AG04450 (cell line): ENCODE data around the gene FHIT. TPM values are rescaled to one million over a fixed set of nuclear protein-coding genes. Genes with fewer than 3 reads are reported as not detected.

ENCODE experiments used
- CTCF ChIA-PET: fragments of 300-600, 350-600 bp; formaldehyde crosslinking; extraction: SDS; loops from one replicate; lab custom pipeline; 2022; ENCODE audit warnings: antibody characterized with exemption, inconsistent platforms; lab: Charles Lee
- POLR2A ChIA-PET: fragments of 350-600 bp; formaldehyde crosslinking; extraction: SDS; loops from one replicate; lab custom pipeline; 2021; ENCODE audit warnings: antibody characterized with exemption, inconsistent platforms; lab: Yijun Ruan, JAX
- DNase-seq: peaks from one replicate; pipeline ENCODE4 v3.0.0-alpha.2; 2011; ENCODE audit warnings: low read depth, low spot score
- H3K27ac ChIP-seq: one replicate; pipeline ENCODE4 v1.5.1; 2012; ENCODE audit warnings: low read depth, low read length, control low read depth
- H3K27me3 ChIP-seq: one replicate; pipeline ENCODE4 v1.6.0; 2012; ENCODE audit warnings: low read length; ENCODE audit not compliant: control insufficient read depth, insufficient read depth
- H3K4me3 ChIP-seq: 2 replicates; pipeline ENCODE4 v1.5.1; 2011; ENCODE audit warnings: mild to moderate bottlenecking, low read depth, low read length, control low read depth
- H3K9me3 ChIP-seq: 2 replicates; pipeline ENCODE4 v1.5.1; 2012; ENCODE audit warnings: low read length; ENCODE audit not compliant: control insufficient read depth, insufficient read depth
- polyA plus RNA-seq: library from polyadenylated mRNA; depleted of rRNA; stranded (reverse); fragments of >200 nt; gene quantifications from 2 replicates; pipeline ENCODE4 v1.2.3, GENCODE V29; 2011
- TF ChIP-seq, protein P1 (sequence below): IDR thresholded peaks from 2 replicates; pipeline ENCODE4 v1.5.1; 2011; ENCODE audit warnings: low read depth, low read length, control low read depth, inconsistent platforms

Gene FHIT
- polyA plus RNA-seq, 1 experiment, result 0.17 TPM

DNA sequence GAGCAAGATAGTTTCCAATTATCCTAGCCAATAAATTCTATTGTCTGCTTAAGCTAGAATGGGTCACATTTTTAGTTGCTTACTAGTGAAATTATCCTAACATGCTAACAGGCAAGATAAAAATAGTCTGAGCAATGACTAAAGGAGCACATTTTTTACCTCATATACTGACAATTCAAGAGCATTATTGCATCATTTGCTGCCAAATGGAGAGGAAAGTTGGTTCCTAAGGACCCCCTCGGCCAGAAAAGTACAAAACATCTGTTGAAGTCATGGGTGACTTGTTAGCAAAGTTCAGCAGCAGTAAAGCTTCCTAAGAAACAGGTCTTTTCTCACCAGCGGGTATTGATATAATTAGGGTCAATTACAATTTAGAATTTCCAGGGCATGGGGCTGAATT lies 1001.0 kb downstream of the FHIT start:
- Histone ChIP-seq H3K27ac (no peak overlapping the region), H3K27me3 (no peaks in the 10 kb centered on the region), H3K9me3 (no peaks in the 10 kb centered on the region), H3K4me3 (no peak overlapping the region)
- ChIA-PET POLR2A (no interaction called here), CTCF (interaction anchor here (0.5 to 0.6 kb wide), 2 partner anchors 393 to 1679 kb away, joined by 3 to 4 read pairs; no protein-coding TSS in a partner anchor)
- TF ChIP-seq, protein P1, sequence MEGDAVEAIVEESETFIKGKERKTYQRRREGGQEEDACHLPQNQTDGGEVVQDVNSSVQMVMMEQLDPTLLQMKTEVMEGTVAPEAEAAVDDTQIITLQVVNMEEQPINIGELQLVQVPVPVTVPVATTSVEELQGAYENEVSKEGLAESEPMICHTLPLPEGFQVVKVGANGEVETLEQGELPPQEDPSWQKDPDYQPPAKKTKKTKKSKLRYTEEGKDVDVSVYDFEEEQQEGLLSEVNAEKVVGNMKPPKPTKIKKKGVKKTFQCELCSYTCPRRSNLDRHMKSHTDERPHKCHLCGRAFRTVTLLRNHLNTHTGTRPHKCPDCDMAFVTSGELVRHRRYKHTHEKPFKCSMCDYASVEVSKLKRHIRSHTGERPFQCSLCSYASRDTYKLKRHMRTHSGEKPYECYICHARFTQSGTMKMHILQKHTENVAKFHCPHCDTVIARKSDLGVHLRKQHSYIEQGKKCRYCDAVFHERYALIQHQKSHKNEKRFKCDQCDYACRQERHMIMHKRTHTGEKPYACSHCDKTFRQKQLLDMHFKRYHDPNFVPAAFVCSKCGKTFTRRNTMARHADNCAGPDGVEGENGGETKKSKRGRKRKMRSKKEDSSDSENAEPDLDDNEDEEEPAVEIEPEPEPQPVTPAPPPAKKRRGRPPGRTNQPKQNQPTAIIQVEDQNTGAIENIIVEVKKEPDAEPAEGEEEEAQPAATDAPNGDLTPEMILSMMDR, result no peak
- DNase-seq, result no peak

DNA sequence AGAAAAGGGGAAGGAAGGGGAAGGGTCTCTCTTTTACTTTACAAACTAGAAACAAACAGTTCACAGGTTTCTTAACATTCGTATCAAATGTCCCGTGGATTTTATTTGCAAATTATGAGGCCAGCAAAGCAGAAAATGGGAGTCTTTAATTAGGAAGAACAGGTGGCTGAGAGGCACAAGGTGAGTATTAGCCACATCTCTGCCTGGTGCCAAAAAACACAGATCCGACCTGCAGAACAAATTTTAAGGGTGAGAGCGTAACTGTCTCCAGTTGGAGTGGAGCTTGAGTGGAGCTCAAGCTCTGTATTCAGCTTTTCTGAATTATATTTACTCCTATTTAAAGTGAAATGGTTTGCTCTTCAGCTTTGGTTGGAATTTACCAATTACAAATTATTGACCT lies 1004.9 kb downstream of the FHIT start:
- Histone ChIP-seq H3K27ac (no peak overlapping the region), H3K27me3 (no peaks in the 10 kb centered on the region), H3K4me3 (no peak overlapping the region), H3K9me3 (no peaks in the 10 kb centered on the region)
- TF ChIP-seq, protein P1, result no peak
- POLR2A ChIA-PET, result no interaction called here
- no peak for DNase-seq
- CTCF ChIA-PET, result no interaction called here

DNA sequence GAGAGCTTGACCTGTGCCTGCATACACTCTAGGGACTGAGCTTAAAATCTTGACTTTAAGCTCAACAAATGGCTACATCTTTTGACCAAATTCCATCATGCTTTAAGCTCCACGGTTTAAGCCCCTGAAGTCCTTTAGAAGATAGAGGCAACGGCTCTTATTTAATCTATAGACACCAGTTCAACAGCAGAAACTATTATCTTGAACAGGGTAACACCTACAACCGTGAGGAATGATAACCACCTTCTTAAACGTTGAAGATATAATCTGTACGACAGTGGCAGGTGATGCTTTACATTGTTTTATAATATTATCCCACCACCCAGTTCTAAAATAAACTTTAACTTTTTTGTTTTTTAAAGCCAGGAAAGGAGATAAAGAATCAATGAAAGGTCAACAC lies 1007.8 kb downstream of the FHIT start:
- no peak for DNase-seq
- CTCF ChIA-PET, result no interaction called here

DNA sequence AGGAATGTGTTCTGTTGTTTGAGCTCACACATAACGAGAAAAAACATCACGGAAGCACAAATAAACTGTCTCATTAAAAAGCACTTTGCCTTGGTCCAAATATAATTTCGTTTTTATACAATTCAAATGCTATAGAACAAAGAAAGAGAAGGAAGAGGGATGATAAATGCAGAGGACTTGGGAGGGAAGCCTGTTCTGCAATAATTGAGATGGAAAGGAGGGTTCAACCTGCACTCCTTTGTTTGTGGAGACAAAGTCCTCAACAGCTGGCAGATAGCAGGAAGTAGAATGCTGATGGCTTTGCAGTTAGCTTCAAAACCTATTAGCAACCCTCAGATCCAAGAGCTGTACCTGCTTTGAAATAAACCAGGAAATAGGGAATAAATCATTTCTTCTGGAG lies 1010.8 kb downstream of the FHIT start:
- no peak overlapping the region for H3K4me3 ChIP-seq
- no peak overlapping the region for H3K27ac ChIP-seq
- no peaks in the 10 kb centered on the region for H3K27me3 ChIP-seq
- POLR2A ChIA-PET, result no interaction called here
- no peaks in the 10 kb centered on the region for H3K9me3 ChIP-seq
- CTCF ChIA-PET, result no interaction called here
- TF ChIP-seq, protein P1, result no peak
- no peak for DNase-seq

More for the DNA sequence above, 1007.8 kb downstream of the FHIT start:
- Histone ChIP-seq H3K9me3 (no peaks in the 10 kb centered on the region), H3K4me3 (no peak overlapping the region), H3K27ac (no peak overlapping the region), H3K27me3 (no peaks in the 10 kb centered on the region)
- POLR2A ChIA-PET, result no interaction called here
- TF ChIP-seq, protein P1, result no peak

DNA sequence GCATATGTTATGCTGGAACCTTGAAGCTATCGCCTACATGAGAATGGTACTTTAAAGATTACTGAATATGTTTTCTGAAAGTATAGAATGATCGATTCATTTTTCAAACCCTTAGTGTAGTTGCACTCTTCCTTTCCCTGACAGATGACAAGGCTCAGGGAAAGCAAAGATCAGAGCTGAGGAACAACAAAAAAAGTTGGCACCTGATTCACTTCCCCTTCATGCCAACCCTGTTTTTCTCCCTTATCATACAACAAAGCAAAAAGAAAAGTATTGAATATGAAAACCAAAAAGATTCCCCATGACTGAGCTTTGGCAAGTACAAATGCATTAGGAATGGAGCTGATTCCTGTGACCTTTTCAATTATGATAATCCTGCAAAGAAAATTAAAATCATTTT lies 1012.7 kb downstream of the FHIT start:
- TF ChIP-seq, protein P1, result no peak
- Histone ChIP-seq H3K27me3 (no peaks in the 10 kb centered on the region), H3K27ac (no peak overlapping the region), H3K9me3 (no peaks in the 10 kb centered on the region), H3K4me3 (no peak overlapping the region)
- POLR2A ChIA-PET, result no interaction called here
- no peak for DNase-seq
- CTCF ChIA-PET, result no interaction called here
